ENCODE measurements around the gene POLD4. TPM values are rescaled to one million over a fixed set of nuclear protein-coding genes. Genes with fewer than 3 reads are reported as not detected.
A peak's percentile ranks its signal among the peaks of the same experiment; 100 is the strongest.

Gene POLD4
- total and polyA plus RNA-seq, 2 of the 13 experiments (the other 11 are each of a cell fraction or from before 2014, with no cell fraction given): 10.5 to 27.4 TPM

- TF ChIP-seq MEF2D (CRISPR knock-in tag; IDR thresholded peaks at IDR 0.05) (no peak), MBNL3 (CRISPR knock-in tag; conservative IDR thresholded peaks at IDR 0.05) (no peak), ELF4 (CRISPR knock-in tag; IDR thresholded peaks at IDR 0.05; ENCODE audit: borderline replicate concordance) (0 out of 2 replicates have a peak, but pooled peaks have one; percentile 14), TMF1 (CRISPR knock-in tag; IDR thresholded peaks at IDR 0.05; ENCODE audit: low read depth) (peak; percentile 17; the same call in 1 of the 2 replicates), CEBPZ (IDR thresholded peaks at IDR 0.05; ENCODE audit: low read length) (no peak), MAZ (IDR thresholded peaks at IDR 0.05; ENCODE audit: borderline replicate concordance, low read depth, low read length) (peak; percentile 74), MAZ (CRISPR knock-in tag; IDR thresholded peaks at IDR 0.05; ENCODE audit: low read depth) (peak; percentile 84), JUN (CRISPR knock-in tag; IDR thresholded peaks at IDR 0.05) (no peak), CCDC6 (CRISPR knock-in tag; IDR thresholded peaks at IDR 0.05) (0 out of 2 replicates have a peak, but pooled peaks have one; percentile 53), XBP1 (CRISPR knock-in tag; IDR thresholded peaks at IDR 0.05) (no peak), NR2F6 (IDR thresholded peaks at IDR 0.05) (no peak), NR2F6 (CRISPR knock-in tag; IDR thresholded peaks at IDR 0.05) (no peak), ZBTB2 (CRISPR knock-in tag; IDR thresholded peaks at IDR 0.05; ENCODE audit: low read depth) (peak; percentile 26; the same call in 1 of the 2 replicates), MLLT10 (CRISPR knock-in tag; IDR thresholded peaks at IDR 0.05) (no peak), SP1 (IDR thresholded peaks at IDR 0.05) (no peak), SP1 (CRISPR knock-in tag; IDR thresholded peaks at IDR 0.05) (peak; percentile 81), ZNF329 (CRISPR knock-in tag; IDR thresholded peaks at IDR 0.05; ENCODE audit: low read depth) (no peak), ARNT2 (CRISPR knock-in tag; IDR thresholded peaks at IDR 0.05; ENCODE audit: low read depth) (0 out of 2 replicates have a peak, but pooled peaks have one; percentile 42), ZNF883 (CRISPR knock-in tag; IDR thresholded peaks at IDR 0.05; ENCODE audit: not compliant biosample characterization) (peak; percentile 6), EED (CRISPR knock-in tag; IDR thresholded peaks at IDR 0.05) (0 out of 2 replicates have a peak, but pooled peaks have one; percentile 8), SAP130 (CRISPR knock-in tag; IDR thresholded peaks at IDR 0.05; ENCODE audit: low read depth) (peak; percentile 68), ELF3 (CRISPR knock-in tag; IDR thresholded peaks at IDR 0.05) (0 out of 2 replicates have a peak, but pooled peaks have one; percentile 6), PHF8 (CRISPR knock-in tag; IDR thresholded peaks at IDR 0.05) (peak; percentile 65), GATA4 (IDR thresholded peaks at IDR 0.05; ENCODE audit: borderline replicate concordance, low read depth) (0 out of 2 replicates have a peak, but pooled peaks have one; percentile 22), YY1 (IDR thresholded peaks at IDR 0.05; ENCODE audit: insufficient read depth, insufficient replicate concordance, low read depth, low read length) (peak; percentile 88), ZNF740 (CRISPR knock-in tag; IDR thresholded peaks at IDR 0.05) (peak; percentile 89), NR0B2 (CRISPR knock-in tag; IDR thresholded peaks at IDR 0.05) (no peak; the same call in 1 of the 2 replicates)
Measured at GRCh38 chr11:67401495-67402191, 48.3 kb upstream of the POLD4 start, which contains the start of gene PPP1CA (continued).
